ENCODE results near the gene FCER1G. TPM values are rescaled to one million over a fixed set of nuclear protein-coding genes. Genes with fewer than 3 reads are reported as not detected.

FCER1G gene
- total and polyA plus RNA-seq, 9 of the 15 experiments (the other 6 are each of a cell fraction or from before 2014, with no cell fraction given), result 0.15 to 0.69 (median 0.31) TPM; not detected in 2

DNA sequence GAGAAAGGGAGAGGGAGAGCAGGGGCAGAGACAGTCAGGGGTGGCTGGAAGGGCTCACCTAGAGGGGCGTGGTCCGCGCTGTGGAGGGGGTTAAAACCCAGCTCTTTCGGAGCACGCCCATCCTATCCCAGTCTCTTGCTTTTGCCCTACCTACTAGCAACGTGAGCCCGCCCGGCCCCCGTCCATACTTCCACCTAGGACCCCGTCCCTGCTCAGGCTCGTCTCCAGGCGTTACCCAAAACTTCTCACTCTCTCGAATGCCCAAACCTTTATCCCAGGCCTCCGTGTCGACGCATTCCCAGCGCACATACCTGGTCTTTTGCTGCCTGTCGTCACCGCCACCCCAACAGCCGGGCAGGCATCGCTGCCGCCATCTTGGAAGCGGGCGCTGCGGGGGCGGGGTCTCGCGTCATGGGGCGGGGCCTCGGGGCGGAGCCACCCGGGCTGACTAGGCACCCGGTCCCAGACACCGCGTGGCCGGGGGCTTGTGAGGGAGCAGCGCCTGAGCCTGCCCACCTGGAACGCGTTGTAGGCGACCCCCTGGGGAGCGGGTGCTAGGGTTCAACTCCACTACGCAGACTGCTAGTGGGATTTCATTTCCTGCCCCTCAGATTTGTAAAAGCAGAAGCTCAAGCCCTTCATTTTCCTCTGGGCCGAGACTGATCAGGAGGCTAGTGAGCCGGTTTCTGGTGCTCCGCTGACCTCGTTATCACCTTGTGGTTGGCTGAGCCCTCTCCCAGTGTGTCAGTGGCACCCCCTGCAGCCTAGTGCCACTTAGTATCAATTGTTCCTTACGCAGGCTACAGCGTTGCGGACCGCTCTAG, 37.8 kb upstream of the FCER1G start, which contains the start of gene B4GALT3 (continued):
- TF ChIP-seq, protein P1, sequence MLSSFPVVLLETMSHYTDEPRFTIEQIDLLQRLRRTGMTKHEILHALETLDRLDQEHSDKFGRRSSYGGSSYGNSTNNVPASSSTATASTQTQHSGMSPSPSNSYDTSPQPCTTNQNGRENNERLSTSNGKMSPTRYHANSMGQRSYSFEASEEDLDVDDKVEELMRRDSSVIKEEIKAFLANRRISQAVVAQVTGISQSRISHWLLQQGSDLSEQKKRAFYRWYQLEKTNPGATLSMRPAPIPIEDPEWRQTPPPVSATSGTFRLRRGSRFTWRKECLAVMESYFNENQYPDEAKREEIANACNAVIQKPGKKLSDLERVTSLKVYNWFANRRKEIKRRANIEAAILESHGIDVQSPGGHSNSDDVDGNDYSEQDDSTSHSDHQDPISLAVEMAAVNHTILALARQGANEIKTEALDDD (IDR thresholded peaks at IDR 0.05), result peak; percentile 90
- TF ChIP-seq ZNF146 (CRISPR knock-in tag; IDR thresholded peaks at IDR 0.05; ENCODE audit: unreplicated experiment) (no peak), ZNF311 (CRISPR knock-in tag; IDR thresholded peaks at IDR 0.05) (no peak), SMARCA5 (IDR thresholded peaks at IDR 0.05) (no peak)
- TF ChIP-seq, protein P2, sequence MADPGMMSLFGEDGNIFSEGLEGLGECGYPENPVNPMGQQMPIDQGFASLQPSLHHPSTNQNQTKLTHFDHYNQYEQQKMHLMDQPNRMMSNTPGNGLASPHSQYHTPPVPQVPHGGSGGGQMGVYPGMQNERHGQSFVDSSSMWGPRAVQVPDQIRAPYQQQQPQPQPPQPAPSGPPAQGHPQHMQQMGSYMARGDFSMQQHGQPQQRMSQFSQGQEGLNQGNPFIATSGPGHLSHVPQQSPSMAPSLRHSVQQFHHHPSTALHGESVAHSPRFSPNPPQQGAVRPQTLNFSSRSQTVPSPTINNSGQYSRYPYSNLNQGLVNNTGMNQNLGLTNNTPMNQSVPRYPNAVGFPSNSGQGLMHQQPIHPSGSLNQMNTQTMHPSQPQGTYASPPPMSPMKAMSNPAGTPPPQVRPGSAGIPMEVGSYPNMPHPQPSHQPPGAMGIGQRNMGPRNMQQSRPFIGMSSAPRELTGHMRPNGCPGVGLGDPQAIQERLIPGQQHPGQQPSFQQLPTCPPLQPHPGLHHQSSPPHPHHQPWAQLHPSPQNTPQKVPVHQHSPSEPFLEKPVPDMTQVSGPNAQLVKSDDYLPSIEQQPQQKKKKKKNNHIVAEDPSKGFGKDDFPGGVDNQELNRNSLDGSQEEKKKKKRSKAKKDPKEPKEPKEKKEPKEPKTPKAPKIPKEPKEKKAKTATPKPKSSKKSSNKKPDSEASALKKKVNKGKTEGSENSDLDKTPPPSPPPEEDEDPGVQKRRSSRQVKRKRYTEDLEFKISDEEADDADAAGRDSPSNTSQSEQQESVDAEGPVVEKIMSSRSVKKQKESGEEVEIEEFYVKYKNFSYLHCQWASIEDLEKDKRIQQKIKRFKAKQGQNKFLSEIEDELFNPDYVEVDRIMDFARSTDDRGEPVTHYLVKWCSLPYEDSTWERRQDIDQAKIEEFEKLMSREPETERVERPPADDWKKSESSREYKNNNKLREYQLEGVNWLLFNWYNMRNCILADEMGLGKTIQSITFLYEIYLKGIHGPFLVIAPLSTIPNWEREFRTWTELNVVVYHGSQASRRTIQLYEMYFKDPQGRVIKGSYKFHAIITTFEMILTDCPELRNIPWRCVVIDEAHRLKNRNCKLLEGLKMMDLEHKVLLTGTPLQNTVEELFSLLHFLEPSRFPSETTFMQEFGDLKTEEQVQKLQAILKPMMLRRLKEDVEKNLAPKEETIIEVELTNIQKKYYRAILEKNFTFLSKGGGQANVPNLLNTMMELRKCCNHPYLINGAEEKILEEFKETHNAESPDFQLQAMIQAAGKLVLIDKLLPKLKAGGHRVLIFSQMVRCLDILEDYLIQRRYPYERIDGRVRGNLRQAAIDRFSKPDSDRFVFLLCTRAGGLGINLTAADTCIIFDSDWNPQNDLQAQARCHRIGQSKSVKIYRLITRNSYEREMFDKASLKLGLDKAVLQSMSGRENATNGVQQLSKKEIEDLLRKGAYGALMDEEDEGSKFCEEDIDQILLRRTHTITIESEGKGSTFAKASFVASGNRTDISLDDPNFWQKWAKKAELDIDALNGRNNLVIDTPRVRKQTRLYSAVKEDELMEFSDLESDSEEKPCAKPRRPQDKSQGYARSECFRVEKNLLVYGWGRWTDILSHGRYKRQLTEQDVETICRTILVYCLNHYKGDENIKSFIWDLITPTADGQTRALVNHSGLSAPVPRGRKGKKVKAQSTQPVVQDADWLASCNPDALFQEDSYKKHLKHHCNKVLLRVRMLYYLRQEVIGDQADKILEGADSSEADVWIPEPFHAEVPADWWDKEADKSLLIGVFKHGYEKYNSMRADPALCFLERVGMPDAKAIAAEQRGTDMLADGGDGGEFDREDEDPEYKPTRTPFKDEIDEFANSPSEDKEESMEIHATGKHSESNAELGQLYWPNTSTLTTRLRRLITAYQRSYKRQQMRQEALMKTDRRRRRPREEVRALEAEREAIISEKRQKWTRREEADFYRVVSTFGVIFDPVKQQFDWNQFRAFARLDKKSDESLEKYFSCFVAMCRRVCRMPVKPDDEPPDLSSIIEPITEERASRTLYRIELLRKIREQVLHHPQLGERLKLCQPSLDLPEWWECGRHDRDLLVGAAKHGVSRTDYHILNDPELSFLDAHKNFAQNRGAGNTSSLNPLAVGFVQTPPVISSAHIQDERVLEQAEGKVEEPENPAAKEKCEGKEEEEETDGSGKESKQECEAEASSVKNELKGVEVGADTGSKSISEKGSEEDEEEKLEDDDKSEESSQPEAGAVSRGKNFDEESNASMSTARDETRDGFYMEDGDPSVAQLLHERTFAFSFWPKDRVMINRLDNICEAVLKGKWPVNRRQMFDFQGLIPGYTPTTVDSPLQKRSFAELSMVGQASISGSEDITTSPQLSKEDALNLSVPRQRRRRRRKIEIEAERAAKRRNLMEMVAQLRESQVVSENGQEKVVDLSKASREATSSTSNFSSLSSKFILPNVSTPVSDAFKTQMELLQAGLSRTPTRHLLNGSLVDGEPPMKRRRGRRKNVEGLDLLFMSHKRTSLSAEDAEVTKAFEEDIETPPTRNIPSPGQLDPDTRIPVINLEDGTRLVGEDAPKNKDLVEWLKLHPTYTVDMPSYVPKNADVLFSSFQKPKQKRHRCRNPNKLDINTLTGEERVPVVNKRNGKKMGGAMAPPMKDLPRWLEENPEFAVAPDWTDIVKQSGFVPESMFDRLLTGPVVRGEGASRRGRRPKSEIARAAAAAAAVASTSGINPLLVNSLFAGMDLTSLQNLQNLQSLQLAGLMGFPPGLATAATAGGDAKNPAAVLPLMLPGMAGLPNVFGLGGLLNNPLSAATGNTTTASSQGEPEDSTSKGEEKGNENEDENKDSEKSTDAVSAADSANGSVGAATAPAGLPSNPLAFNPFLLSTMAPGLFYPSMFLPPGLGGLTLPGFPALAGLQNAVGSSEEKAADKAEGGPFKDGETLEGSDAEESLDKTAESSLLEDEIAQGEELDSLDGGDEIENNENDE (IDR thresholded peaks at IDR 0.05; ENCODE audit: low read depth, low read length), result no peak
- TF ChIP-seq, protein P3, sequence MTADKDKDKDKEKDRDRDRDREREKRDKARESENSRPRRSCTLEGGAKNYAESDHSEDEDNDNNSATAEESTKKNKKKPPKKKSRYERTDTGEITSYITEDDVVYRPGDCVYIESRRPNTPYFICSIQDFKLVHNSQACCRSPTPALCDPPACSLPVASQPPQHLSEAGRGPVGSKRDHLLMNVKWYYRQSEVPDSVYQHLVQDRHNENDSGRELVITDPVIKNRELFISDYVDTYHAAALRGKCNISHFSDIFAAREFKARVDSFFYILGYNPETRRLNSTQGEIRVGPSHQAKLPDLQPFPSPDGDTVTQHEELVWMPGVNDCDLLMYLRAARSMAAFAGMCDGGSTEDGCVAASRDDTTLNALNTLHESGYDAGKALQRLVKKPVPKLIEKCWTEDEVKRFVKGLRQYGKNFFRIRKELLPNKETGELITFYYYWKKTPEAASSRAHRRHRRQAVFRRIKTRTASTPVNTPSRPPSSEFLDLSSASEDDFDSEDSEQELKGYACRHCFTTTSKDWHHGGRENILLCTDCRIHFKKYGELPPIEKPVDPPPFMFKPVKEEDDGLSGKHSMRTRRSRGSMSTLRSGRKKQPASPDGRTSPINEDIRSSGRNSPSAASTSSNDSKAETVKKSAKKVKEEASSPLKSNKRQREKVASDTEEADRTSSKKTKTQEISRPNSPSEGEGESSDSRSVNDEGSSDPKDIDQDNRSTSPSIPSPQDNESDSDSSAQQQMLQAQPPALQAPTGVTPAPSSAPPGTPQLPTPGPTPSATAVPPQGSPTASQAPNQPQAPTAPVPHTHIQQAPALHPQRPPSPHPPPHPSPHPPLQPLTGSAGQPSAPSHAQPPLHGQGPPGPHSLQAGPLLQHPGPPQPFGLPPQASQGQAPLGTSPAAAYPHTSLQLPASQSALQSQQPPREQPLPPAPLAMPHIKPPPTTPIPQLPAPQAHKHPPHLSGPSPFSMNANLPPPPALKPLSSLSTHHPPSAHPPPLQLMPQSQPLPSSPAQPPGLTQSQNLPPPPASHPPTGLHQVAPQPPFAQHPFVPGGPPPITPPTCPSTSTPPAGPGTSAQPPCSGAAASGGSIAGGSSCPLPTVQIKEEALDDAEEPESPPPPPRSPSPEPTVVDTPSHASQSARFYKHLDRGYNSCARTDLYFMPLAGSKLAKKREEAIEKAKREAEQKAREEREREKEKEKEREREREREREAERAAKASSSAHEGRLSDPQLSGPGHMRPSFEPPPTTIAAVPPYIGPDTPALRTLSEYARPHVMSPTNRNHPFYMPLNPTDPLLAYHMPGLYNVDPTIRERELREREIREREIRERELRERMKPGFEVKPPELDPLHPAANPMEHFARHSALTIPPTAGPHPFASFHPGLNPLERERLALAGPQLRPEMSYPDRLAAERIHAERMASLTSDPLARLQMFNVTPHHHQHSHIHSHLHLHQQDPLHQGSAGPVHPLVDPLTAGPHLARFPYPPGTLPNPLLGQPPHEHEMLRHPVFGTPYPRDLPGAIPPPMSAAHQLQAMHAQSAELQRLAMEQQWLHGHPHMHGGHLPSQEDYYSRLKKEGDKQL (CRISPR knock-in tag; IDR thresholded peaks at IDR 0.05; ENCODE audit: borderline replicate concordance), result no peak
- TF ChIP-seq, protein P4, sequence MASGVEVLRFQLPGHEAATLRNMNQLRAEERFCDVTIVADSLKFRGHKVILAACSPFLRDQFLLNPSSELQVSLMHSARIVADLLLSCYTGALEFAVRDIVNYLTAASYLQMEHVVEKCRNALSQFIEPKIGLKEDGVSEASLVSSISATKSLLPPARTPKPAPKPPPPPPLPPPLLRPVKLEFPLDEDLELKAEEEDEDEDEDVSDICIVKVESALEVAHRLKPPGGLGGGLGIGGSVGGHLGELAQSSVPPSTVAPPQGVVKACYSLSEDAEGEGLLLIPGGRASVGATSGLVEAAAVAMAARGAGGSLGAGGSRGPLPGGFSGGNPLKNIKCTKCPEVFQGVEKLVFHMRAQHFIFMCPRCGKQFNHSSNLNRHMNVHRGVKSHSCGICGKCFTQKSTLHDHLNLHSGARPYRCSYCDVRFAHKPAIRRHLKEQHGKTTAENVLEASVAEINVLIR (CRISPR knock-in tag; IDR thresholded peaks at IDR 0.05), result peak; percentile 44; the same call in 1 of the 2 replicates
